AG09309 (cell line): ENCODE results near the gene ZNF398.

ENCODE experiments used
- DNase-seq: peaks from one replicate; pipeline ENCODE4 v3.0.0-alpha.2; 2010; ENCODE audit warnings: low read depth
- H3K4me3 ChIP-seq: 2 replicates; pipeline ENCODE4 v1.5.1; 2011; ENCODE audit warnings: mild to moderate bottlenecking, low read depth, low read length, moderate library complexity; ENCODE audit not compliant: control insufficient read depth
- TF ChIP-seq, protein P1 (sequence below): IDR thresholded peaks from 2 replicates; pipeline ENCODE4 v1.5.1; 2011; ENCODE audit warnings: mild to moderate bottlenecking, low read depth, low read length, inconsistent platforms; ENCODE audit not compliant: insufficient read depth, control insufficient read depth; ENCODE audit errors: missing control alignments

ZNF398 gene

DNA sequence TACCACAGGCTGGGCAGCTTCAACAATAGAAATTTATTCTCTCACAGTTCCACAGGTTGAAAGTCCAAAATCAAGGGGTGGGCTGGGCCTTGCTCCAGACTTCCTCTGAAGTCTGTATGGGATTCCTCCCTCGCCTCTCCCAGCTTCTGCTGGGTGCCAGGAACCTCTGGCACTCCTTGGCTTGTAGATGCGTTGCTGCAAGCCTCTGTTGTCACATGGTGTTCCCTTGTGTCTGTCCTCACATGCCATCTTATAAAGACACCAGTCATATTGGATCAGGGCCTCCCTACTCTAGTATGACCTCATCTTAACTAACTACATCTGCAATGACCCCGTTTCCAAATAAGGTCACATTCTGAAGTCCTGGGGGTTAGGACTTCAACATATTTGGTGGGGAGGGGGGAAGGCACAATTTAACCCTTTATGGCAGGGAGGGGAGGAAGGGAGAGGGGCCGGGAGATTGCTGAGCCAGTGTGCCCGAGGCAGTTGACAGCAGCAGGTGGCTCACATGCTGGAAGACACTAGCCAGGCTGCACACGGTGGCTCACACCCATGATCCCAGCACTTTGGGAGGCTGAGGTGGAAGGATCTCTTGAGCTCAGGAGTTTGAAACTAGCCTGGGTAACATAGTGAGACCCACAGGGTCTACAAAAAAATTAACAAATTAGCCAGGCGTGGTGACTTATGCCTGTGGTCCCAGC is 66.9 kb downstream of the ZNF398 start:
- no peak overlapping the region for H3K4me3 ChIP-seq
- TF ChIP-seq, protein P1, sequence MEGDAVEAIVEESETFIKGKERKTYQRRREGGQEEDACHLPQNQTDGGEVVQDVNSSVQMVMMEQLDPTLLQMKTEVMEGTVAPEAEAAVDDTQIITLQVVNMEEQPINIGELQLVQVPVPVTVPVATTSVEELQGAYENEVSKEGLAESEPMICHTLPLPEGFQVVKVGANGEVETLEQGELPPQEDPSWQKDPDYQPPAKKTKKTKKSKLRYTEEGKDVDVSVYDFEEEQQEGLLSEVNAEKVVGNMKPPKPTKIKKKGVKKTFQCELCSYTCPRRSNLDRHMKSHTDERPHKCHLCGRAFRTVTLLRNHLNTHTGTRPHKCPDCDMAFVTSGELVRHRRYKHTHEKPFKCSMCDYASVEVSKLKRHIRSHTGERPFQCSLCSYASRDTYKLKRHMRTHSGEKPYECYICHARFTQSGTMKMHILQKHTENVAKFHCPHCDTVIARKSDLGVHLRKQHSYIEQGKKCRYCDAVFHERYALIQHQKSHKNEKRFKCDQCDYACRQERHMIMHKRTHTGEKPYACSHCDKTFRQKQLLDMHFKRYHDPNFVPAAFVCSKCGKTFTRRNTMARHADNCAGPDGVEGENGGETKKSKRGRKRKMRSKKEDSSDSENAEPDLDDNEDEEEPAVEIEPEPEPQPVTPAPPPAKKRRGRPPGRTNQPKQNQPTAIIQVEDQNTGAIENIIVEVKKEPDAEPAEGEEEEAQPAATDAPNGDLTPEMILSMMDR, result no peak
- DNase-seq, result no peak

DNA sequence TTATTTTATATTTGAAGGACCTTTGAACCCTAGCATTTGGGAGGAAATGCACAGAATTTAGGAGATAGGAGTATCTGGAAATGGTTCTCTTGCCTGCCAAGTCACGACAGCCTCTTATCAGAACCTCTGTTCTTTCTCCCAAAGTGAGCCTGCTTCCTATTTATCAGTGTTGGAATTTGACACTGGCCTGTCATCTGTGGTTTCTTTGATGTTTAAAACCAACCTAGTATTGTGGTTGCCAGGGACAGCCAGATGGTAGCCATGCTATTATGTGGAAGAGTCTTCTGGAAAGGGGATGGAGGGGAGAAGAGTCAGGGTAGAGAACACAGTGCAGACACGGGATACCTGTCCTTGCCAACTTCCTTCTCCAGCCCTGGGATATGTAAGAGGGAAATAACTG is 69.1 kb downstream of the ZNF398 start:
- TF ChIP-seq, protein P1, result no peak
- H3K4me3 ChIP-seq, result no peak overlapping the region
- no peak for DNase-seq

DNA sequence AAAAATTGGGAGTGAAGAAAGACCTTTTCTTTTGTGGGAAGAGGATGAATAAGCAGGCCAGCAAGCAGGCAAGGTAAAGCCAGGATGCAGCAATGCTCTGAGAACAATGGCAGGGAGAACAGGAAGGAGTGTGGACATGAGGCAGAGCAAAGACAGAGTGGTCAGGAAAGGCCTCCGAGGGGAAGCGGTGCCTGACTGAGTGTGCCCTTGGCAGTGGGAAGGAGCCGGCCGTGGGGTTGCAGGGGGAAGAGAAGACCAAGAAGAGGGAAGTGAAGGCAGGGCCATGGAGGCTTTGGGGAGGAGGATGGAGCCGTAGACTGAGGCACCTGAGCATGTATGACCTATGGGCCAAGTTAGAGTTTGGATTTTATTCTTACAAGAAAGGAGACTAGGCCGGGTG is 70.3 kb downstream of the ZNF398 start:
- no peak for DNase-seq
- H3K4me3 ChIP-seq, result no peak overlapping the region
- TF ChIP-seq, protein P1, result no peak

DNA sequence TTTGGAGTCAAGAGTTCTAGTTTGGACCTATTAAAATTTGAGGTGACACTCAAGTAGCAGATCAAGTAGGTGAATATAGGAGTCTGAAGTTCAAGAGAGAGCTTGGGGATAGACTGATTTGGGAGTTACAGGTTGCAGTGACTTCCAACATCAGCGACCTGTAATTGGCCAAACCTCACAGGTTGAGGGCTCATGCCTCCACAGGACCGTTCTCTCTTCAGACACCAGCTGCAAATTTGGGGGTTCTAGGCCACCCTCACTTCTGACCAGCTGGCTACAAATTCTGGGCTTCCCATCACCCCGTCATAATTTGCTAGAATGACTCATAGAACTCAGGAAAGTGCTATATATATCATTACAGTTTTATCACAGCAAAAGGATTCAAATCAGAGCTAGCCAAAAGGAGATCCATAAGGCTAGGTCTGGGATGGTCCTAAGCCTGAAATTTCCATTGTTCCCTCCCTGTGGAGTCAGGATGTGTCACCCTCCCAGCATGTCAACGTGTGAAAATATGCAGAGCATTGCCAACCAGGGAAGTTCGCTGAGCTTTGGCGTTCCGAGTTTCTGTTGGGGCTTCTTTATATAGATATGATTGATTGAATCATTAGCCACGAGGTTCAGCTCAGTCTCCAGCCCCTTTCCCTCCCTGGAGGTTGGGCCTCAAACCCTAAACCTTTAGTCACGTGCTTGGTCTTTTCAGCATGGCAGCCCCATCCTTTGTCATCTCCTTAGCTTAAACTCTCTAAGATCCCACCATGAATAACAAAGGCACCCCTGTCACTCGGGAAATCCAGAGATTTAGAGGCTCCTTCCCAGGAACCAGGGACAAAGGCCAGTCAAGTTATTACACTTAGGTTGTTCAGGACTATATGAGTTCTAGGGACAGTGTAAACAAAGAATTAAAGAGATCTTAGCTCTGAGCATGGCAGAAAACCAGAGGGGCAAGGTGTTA is 71.5 kb downstream of the ZNF398 start:
- DNase-seq, result no peak
- TF ChIP-seq, protein P1, result no peak
- H3K4me3 ChIP-seq, result no peak overlapping the region

DNA sequence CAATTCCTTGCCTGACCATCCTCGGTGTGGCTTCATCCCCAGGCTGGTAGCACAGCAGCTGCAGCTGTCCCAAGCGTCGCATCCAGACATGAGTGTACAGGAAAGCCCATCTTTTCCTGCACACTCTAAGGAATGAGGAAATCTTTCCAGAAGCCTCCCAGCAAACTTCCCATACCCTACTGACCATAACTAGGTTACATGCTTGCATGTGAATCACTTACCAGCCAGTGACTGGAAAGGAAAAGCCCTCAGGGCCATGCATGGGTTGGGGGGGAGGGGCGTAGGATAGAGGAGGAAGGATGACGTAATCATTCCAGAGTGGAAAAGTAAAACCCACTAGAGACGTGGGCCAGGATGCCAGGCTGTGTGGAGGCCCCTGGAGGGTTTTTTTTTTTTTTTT is 73.3 kb downstream of the ZNF398 start:
- H3K4me3 ChIP-seq, result no peak overlapping the region
- peak; percentile 69 for DNase-seq
- TF ChIP-seq, protein P1, result no peak

DNA sequence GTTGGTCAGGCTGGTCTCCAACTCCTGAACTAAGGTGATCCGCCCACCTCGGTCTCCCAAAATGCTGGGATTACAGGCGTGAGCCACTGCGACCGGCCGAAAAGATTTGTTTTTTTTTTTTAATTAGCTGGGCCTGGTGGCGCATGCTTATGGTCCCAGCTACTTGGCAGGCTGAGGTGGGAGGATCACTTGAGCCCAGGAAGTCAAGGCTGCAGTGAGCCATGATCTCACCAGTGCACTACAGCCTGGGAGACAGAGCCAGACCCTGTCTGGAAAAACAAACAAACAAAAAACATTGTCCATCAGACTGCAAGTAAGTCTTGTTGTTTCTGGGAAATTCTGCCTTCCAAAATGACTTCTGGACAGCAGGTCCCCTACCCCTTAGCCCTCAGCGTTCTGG is 75.9 kb downstream of the ZNF398 start:
- TF ChIP-seq, protein P1, result no peak
- H3K4me3 ChIP-seq, result no peak overlapping the region

More for the DNA sequence above, 75.9 kb downstream of the ZNF398 start:
- DNase-seq, result no peak
